ENCODE data around the gene CACNB2. TPM values are rescaled to one million over a fixed set of nuclear protein-coding genes. Genes with fewer than 3 reads are reported as not detected.

CACNB2 gene
- total and polyA plus RNA-seq, 10 of the 15 experiments (the other 5 are each of a cell fraction or from before 2014, with no cell fraction given), result 0.62 to 8.1 (median 1.2) TPM

DNA sequence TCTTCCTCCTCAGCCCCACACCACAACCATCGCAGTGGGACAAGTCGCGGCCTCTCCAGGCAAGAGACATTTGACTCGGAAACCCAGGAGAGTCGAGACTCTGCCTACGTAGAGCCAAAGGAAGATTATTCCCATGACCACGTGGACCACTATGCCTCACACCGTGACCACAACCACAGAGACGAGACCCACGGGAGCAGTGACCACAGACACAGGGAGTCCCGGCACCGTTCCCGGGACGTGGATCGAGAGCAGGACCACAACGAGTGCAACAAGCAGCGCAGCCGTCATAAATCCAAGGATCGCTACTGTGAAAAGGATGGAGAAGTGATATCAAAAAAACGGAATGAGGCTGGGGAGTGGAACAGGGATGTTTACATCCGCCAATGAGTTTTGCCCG is 399.1 kb downstream of the CACNB2 start:
- H3K9me3 ChIP-seq (replicated peaks; ENCODE audit: control insufficient read depth, insufficient read depth, low read length), result no peaks in the 10 kb centered on the region
- in situ Hi-C loops (cut with MboI), result loop anchor here (5.0 kb wide), 1 partner anchor 43 kb away; no protein-coding TSS in a partner anchor
- H3K4me3 ChIP-seq, result no peak overlapping the region
- no peaks in the 10 kb centered on the region for H3K79me2 ChIP-seq (ENCODE audit: control insufficient read depth, insufficient read depth, low read length)
- H3K4me1 ChIP-seq (ENCODE audit: control insufficient read depth, insufficient read depth, low read length), result no peaks in the 10 kb centered on the region
- H3K27ac ChIP-seq (ENCODE audit: control insufficient read depth, insufficient read depth), result no peak overlapping the region
- ChIA-PET RAD21 (ENCODE audit: unreplicated experiment) (no interaction called here), CTCF (no interaction called here), POLR2A (no interaction called here), SMC1A (ENCODE audit: uncharacterized antibody, unreplicated experiment) (no interaction called here)
- H2AFZ ChIP-seq (ENCODE audit: control insufficient read depth, low read depth, low read length), result no peak overlapping the region
- DNase-seq (ENCODE audit: low read depth, low spot score) (no peak), ATAC-seq (no peak), FAIRE-seq (no peak)
- TF ChIP-seq, protein P1, sequence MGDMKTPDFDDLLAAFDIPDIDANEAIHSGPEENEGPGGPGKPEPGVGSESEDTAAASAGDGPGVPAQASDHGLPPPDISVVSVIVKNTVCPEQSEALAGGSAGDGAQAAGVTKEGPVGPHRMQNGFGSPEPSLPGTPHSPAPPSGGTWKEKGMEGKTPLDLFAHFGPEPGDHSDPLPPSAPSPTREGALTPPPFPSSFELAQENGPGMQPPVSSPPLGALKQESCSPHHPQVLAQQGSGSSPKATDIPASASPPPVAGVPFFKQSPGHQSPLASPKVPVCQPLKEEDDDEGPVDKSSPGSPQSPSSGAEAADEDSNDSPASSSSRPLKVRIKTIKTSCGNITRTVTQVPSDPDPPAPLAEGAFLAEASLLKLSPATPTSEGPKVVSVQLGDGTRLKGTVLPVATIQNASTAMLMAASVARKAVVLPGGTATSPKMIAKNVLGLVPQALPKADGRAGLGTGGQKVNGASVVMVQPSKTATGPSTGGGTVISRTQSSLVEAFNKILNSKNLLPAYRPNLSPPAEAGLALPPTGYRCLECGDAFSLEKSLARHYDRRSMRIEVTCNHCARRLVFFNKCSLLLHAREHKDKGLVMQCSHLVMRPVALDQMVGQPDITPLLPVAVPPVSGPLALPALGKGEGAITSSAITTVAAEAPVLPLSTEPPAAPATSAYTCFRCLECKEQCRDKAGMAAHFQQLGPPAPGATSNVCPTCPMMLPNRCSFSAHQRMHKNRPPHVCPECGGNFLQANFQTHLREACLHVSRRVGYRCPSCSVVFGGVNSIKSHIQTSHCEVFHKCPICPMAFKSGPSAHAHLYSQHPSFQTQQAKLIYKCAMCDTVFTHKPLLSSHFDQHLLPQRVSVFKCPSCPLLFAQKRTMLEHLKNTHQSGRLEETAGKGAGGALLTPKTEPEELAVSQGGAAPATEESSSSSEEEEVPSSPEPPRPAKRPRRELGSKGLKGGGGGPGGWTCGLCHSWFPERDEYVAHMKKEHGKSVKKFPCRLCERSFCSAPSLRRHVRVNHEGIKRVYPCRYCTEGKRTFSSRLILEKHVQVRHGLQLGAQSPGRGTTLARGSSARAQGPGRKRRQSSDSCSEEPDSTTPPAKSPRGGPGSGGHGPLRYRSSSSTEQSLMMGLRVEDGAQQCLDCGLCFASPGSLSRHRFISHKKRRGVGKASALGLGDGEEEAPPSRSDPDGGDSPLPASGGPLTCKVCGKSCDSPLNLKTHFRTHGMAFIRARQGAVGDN (IDR thresholded peaks at IDR 0.05), result no peak
- TF ChIP-seq POLR2AphosphoS2 (IDR thresholded peaks at IDR 0.05; ENCODE audit: low read depth, low read length) (no peak), RBBP5 (conservative IDR thresholded peaks at IDR 0.05) (no peak), LARP7 (IDR thresholded peaks at IDR 0.05) (no peak), RFX5 (IDR thresholded peaks at IDR 0.05; ENCODE audit: low read depth, low read length) (no peak), EP300 (IDR thresholded peaks at IDR 0.05; ENCODE audit: borderline replicate concordance in 1 of 2, control insufficient read depth in 1 of 2, low read depth in 2 of 2, low read length in 2 of 2) (no peak), RAD21 (IDR thresholded peaks at IDR 0.05; ENCODE audit: insufficient read depth, low read depth, low read length) (no peak), SIN3A (IDR thresholded peaks at IDR 0.05; ENCODE audit: low read depth, low read length) (no peak), IKZF2 (IDR thresholded peaks at IDR 0.05) (no peak), SREBF2 (IDR thresholded peaks at IDR 0.05; ENCODE audit: low read length) (no peak), MYB (IDR thresholded peaks at IDR 0.05; ENCODE audit: borderline replicate concordance, low read depth, low read length) (no peak), EGR1 (IDR thresholded peaks at IDR 0.05; ENCODE audit: borderline replicate concordance in 1 of 2, low read depth in 2 of 2, low read length in 2 of 2) (no peak), NFYA (IDR thresholded peaks at IDR 0.05; ENCODE audit: borderline replicate concordance, low read depth, low read length) (no peak), ZZZ3 (IDR thresholded peaks at IDR 0.05; ENCODE audit: control insufficient read depth, insufficient read length, low read depth) (no peak), CBX5 (IDR thresholded peaks at IDR 0.05; ENCODE audit: low read depth) (no peak)
- TF ChIP-seq, protein P2, sequence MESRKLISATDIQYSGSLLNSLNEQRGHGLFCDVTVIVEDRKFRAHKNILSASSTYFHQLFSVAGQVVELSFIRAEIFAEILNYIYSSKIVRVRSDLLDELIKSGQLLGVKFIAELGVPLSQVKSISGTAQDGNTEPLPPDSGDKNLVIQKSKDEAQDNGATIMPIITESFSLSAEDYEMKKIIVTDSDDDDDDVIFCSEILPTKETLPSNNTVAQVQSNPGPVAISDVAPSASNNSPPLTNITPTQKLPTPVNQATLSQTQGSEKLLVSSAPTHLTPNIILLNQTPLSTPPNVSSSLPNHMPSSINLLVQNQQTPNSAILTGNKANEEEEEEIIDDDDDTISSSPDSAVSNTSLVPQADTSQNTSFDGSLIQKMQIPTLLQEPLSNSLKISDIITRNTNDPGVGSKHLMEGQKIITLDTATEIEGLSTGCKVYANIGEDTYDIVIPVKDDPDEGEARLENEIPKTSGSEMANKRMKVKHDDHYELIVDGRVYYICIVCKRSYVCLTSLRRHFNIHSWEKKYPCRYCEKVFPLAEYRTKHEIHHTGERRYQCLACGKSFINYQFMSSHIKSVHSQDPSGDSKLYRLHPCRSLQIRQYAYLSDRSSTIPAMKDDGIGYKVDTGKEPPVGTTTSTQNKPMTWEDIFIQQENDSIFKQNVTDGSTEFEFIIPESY (IDR thresholded peaks at IDR 0.05), result no peak
- no peaks in the 10 kb centered on the region for H4K20me1 ChIP-seq (ENCODE audit: control insufficient read depth, insufficient read depth)
- no peaks in the 10 kb centered on the region for H3K27me3 ChIP-seq (replicated peaks in 1 of 2; ENCODE audit: control insufficient read depth in 2 of 2, insufficient read depth in 2 of 2, low read length in 1 of 2)
- no peak overlapping the region for H3K9ac ChIP-seq (ENCODE audit: control insufficient read depth, insufficient read depth, low read length)
- WGBS (ENCODE audit: insufficient coverage, insufficient replicate concordance, low lambda C conversion rate, missing lambda C conversion rate), result 92% methylated on average over 22 of the region's 22 CpGs
- peaks cover 0 to 5% of the 10 kb centered on the region in 2 experiments; a peak in 2 of 4 replicates for H3K36me3 ChIP-seq (ENCODE audit: control insufficient read depth in 2 of 2, insufficient read depth in 2 of 2, low read length in 1 of 2)
- no peak overlapping the region for H3K4me2 ChIP-seq (ENCODE audit: control insufficient read depth, insufficient read depth)
- no TSS peak for BruUV-seq (replicated peaks)
- intact Hi-C loops (cut with micrococcal nuclease; ENCODE audit: unreplicated experiment), result no loop called here

Measured in GM12878 (cell line).